Endothelial cell of umbilical vein (primary cell): ENCODE data around the gene NSG2. TPM values are rescaled to one million over a fixed set of nuclear protein-coding genes. Genes with fewer than 3 reads are reported as not detected.

Experiments
- BruUV-seq: library from RNA; stranded (reverse); fragments of 400-500 nt; replicated peaks from 2 replicates; lab custom pipeline; 2021; lab: Mats Ljungman, UMichigan
- CTCF ChIA-PET: fragments of 300-600, 350-600 bp; sonication (Branson Sonifier 250); formaldehyde crosslinking; loops from one replicate; lab custom pipeline; 2021; ENCODE audit warnings: antibody characterized with exemption, inconsistent platforms; lab: Charles Lee
- POLR2A ChIA-PET: fragments of 300-600, 350-600 bp; sonication (Branson Sonifier 250); formaldehyde crosslinking; loops from one replicate; lab custom pipeline; 2021; ENCODE audit warnings: antibody characterized with exemption, inconsistent platforms; lab: Charles Lee
- DNase-seq: peaks from one replicate; pipeline ENCODE4 v3.0.0-alpha.2; 2011; ENCODE audit warnings: low read depth, low spot score
- FAIRE-seq: peaks from 2 replicates; lab custom pipeline; 2011; peaks lifted over from hg19 to GRCh38; lab: Jason Lieb, UNC
- H2AFZ ChIP-seq: 2 replicates; pipeline ENCODE4 v1.6.0; 2012; ENCODE audit warnings: low read depth, low read length, control low read depth, inconsistent platforms
- H3K27ac ChIP-seq: 2 replicates; pipeline ENCODE4 v1.5.1; 2011; ENCODE audit warnings: low read depth, mild to moderate bottlenecking, control low read depth, low read length, moderate library complexity; ENCODE audit not compliant: insufficient read depth
- H3K27me3 ChIP-seq, 2 experiments: 2 replicates each; pipeline versions ENCODE4 v1.6.0 to v1.6.1; 2011; ENCODE audit warnings: low read length in 2 of 2, mixed read lengths in 1 of 2; ENCODE audit not compliant: control insufficient read depth in 2 of 2, insufficient read depth in 2 of 2
- H3K36me3 ChIP-seq, 2 experiments: 2 replicates in 1 of 2; 3 replicates in 1 of 2; pipeline ENCODE4 v1.5.1; 2011; ENCODE audit warnings: low read length in 2 of 2, mild to moderate bottlenecking in 1 of 2, moderate library complexity in 1 of 2; ENCODE audit not compliant: control insufficient read depth in 2 of 2, insufficient read depth in 2 of 2; ENCODE audit errors: extremely low read depth in 1 of 2
- H3K4me1 ChIP-seq: 3 replicates; pipeline ENCODE4 v1.5.1; 2011; ENCODE audit warnings: mild to moderate bottlenecking, low read length; ENCODE audit not compliant: control insufficient read depth, insufficient read depth; ENCODE audit errors: extremely low read depth
- H3K4me2 ChIP-seq: 2 replicates; pipeline ENCODE4 v1.6.1; 2011; ENCODE audit warnings: low read length, control low read depth, mixed read lengths; ENCODE audit not compliant: insufficient read depth
- H3K4me3 ChIP-seq, 3 experiments: fragments of 200-600 bp in 1 of 3; sonication (generic), shearing (Covaris generic) in 1 of 3; replicated peaks in 1 of 3; 2 replicates each; pipeline ENCODE4 v1.5.1; 2011 to 2016; ENCODE audit warnings: control low read depth in 3 of 3, low read length in 3 of 3, mild to moderate bottlenecking in 2 of 3, inconsistent platforms in 1 of 3, low read depth in 1 of 3, moderate library complexity in 1 of 3; ENCODE audit not compliant: insufficient read depth in 1 of 3
- H3K79me2 ChIP-seq: 2 replicates; pipeline ENCODE4 v1.6.0; 2012; ENCODE audit warnings: low read length, inconsistent platforms; ENCODE audit not compliant: control insufficient read depth, insufficient read depth
- H3K9ac ChIP-seq: replicated peaks from 2 replicates; pipeline ENCODE3; 2011; ENCODE audit warnings: low read length, control low read depth; ENCODE audit not compliant: insufficient read depth; ENCODE audit errors: extremely low read depth
- H3K9me1 ChIP-seq: replicated peaks from 3 replicates; pipeline ENCODE4 v1.6.0; 2011; ENCODE audit warnings: mild to moderate bottlenecking, low read length; ENCODE audit not compliant: control insufficient read depth, insufficient read depth; ENCODE audit errors: extremely low read depth
- H3K9me3 ChIP-seq: replicated peaks from 2 replicates; pipeline ENCODE4 v1.5.1; 2012; ENCODE audit warnings: low read length, inconsistent platforms; ENCODE audit not compliant: control insufficient read depth, insufficient read depth
- H4K20me1 ChIP-seq: replicated peaks from 2 replicates; pipeline ENCODE3; 2011; ENCODE audit warnings: mild to moderate bottlenecking, low read length; ENCODE audit not compliant: control insufficient read depth, insufficient read depth; ENCODE audit errors: extremely low read depth
- CTCF ChIP-seq, 2 donors: IDR thresholded peaks; 1 replicate in 1 of 2; 2 replicates in 1 of 2; pipeline ENCODE4 v1.5.1; 2011; ENCODE audit warnings: low read length in 2 of 2, mild to moderate bottlenecking in 2 of 2, moderate library complexity in 2 of 2, control low read depth in 1 of 2, inconsistent platforms in 1 of 2, low read depth in 1 of 2; ENCODE audit not compliant: insufficient read depth in 1 of 2; ENCODE audit errors: extremely low read depth in 1 of 2
- EZH2 ChIP-seq: IDR thresholded peaks from 2 replicates; pipeline ENCODE4 v1.6.1; 2012; ENCODE audit warnings: borderline replicate concordance, low read depth, mild to moderate bottlenecking, moderate library complexity, low read length, inconsistent platforms; ENCODE audit not compliant: severe bottlenecking
- FOS ChIP-seq: IDR thresholded peaks from 2 replicates; pipeline ENCODE4 v1.6.1; 2011; ENCODE audit warnings: mild to moderate bottlenecking, low read length, moderate library complexity, borderline replicate concordance; ENCODE audit not compliant: insufficient read depth
- GATA2 ChIP-seq: IDR thresholded peaks from 2 replicates; pipeline ENCODE4 v1.7.0; 2011; ENCODE audit warnings: low read depth, mild to moderate bottlenecking, moderate library complexity, mixed read lengths, low read length; ENCODE audit not compliant: insufficient read length, insufficient read depth
- JUN ChIP-seq: IDR thresholded peaks from 2 replicates; pipeline ENCODE4 v1.6.1; 2011; ENCODE audit warnings: borderline replicate concordance, low read depth; ENCODE audit not compliant: insufficient read length, insufficient read depth
- MAX ChIP-seq: IDR thresholded peaks from 2 replicates; pipeline ENCODE4 v1.6.1; 2011; ENCODE audit not compliant: insufficient read depth, insufficient read length
- MYC ChIP-seq: IDR thresholded peaks from one replicate; pipeline ENCODE4 v1.6.1; 2011; ENCODE audit warnings: mild to moderate bottlenecking, low read depth, low read length
- POLR2A ChIP-seq: IDR thresholded peaks from 2 replicates; pipeline ENCODE4 v1.6.1; 2012; ENCODE audit warnings: low read depth, mild to moderate bottlenecking, control low read depth, low read length
- POLR2AphosphoS5 ChIP-seq: IDR thresholded peaks from 2 replicates; pipeline ENCODE4 v1.6.1; 2012; ENCODE audit warnings: low read depth, mild to moderate bottlenecking, control low read depth, low read length, moderate library complexity; ENCODE audit not compliant: insufficient read depth
- dilution Hi-C: fragments of 300-500 bp; cut with MboI; formaldehyde crosslinking; loops from one replicate; pipeline ENCODE4 v1.15.0; 2019; ENCODE audit warnings: low sequenced_read_pairs; ENCODE audit not compliant: extremely low pct_ligation_motif_present
- intact Hi-C: fragments of 100-400 bp; cut with micrococcal nuclease; formaldehyde crosslinking; loops from one replicate; pipeline ENCODE4 v1.10.0; 2022
- polyA plus RNA-seq, 4 experiments: library from polyadenylated mRNA; depleted of rRNA in 3 of 4; stranded (reverse) in 3 of 4; unstranded in 1 of 4; fragments of >200 nt; gene quantifications; 2 replicates each; pipeline versions ENCODE4 v1.2.1 to v1.2.3, GENCODE V29; 2011 to 2012; ENCODE audit warnings: missing spikeins in 1 of 4
- total RNA-seq: library from RNA; stranded (reverse); gene quantifications from 2 replicates; pipeline ENCODE4 v1.2.3, GENCODE V29; 2021

The NSG2 gene
- total and polyA plus RNA-seq, 2 donors (not counting 3 experiments of a cell fraction or from before 2014, with no cell fraction given), result not detected

- TF ChIP-seq JUN (no peak), GATA2 (no peak), POLR2AphosphoS5 (no peak), MAX (no peak), CTCF (IDR thresholded peaks at IDR 0.05; ENCODE audit: extremely low read depth in 1 of 2, insufficient read depth in 1 of 2, low read depth in 1 of 2, low read length in 2 of 2) (no peak), POLR2A (no peak), EZH2 (no peak), MYC (no peak), FOS (no peak)
- Histone ChIP-seq H3K4me3 (no peak overlapping the region), H3K4me1 (no peaks in the 10 kb centered on the region), H3K9me3 (no peaks in the 10 kb centered on the region), H3K36me3 (no peaks in the 10 kb centered on the region), H3K9me1 (no peaks in the 10 kb centered on the region), H3K27me3 (no peaks in the 10 kb centered on the region), H3K79me2 (no peaks in the 10 kb centered on the region), H3K9ac (no peak overlapping the region), H3K27ac (no peak overlapping the region), H3K4me2 (no peak overlapping the region), H4K20me1 (no peaks in the 10 kb centered on the region), H2AFZ (no peak overlapping the region)
- ChIA-PET POLR2A (no interaction called here), CTCF (no interaction called here)
- BruUV-seq, result no TSS peak
- DNase-seq (no peak), FAIRE-seq (no peak)
- intact Hi-C loops (no loop called here), dilution Hi-C loops (no loop called here)
Measured at GRCh38 chr5:174078416-174078815, 32.9 kb downstream of the NSG2 start.
